ENCODE measurements around the gene MRE11.

MRE11 gene

GRCh38 chr11:94445641-94446040, 48.0 kb downstream of the MRE11 start:
- peaks cover 17 to 61% of the 10 kb centered on the region in 2 experiments; a peak in 2 of 3 replicates for H3K36me3 ChIP-seq (ENCODE audit: control insufficient read depth in 2 of 2, insufficient read depth in 1 of 2, low read length in 2 of 2)
- TF ChIP-seq MEIS1 (CRISPR knock-in tag; IDR thresholded peaks at IDR 0.05; ENCODE audit: borderline replicate concordance) (no peak), ZFHX2 (tag by site-specific recombination; conservative IDR thresholded peaks at IDR 0.05) (no peak), ZBTB49 (tag by site-specific recombination; IDR thresholded peaks at IDR 0.05; ENCODE audit: low read depth) (no peak), HOXD13 (CRISPR knock-in tag; IDR thresholded peaks at IDR 0.05; ENCODE audit: borderline replicate concordance) (no peak), ZNF404 (tag by site-specific recombination; IDR thresholded peaks at IDR 0.05) (no peak), ZNF121 (tag by site-specific recombination; IDR thresholded peaks at IDR 0.05) (no peak), HIC1 (tag by site-specific recombination; IDR thresholded peaks at IDR 0.05) (no peak)
- H3K4me1 ChIP-seq (ENCODE audit: control insufficient read depth, insufficient read depth, low read length): no peaks in the 10 kb centered on the region
- ChIA-PET CTCF (interaction anchor here (1.2 kb wide), 1 partner anchor 551 kb away, joined by 3 read pairs; no protein-coding TSS in a partner anchor), POLR2A (no interaction called here)
- H3K27ac ChIP-seq (ENCODE audit: extremely low read depth, low read depth, low read length): no peak overlapping the region
- H3K4me3 ChIP-seq (ENCODE audit: low read depth, low read length): no peak overlapping the region
- H3K9me3 ChIP-seq (ENCODE audit: control insufficient read depth, insufficient read depth, low read depth, low read length): no peaks in the 10 kb centered on the region

DNA sequence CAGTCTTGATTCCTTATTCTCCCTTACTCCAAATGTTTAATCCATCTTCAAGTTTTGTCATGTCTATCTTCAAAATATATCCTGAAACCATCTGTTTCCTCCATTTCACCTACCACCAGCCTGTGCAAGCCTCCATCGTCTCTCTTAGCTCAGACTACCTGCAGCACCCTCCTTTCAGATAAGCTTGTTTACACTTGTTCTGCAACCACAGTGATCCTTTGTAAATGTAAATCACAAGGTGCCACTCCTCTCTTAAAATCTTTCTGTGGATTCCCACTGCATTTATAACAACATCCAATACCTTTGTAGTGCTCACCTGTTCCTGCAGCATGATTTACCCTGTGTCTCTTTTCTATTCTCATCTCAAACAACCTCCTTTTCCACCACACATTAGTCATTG, 60.6 kb downstream of the MRE11 start:
- ChIA-PET POLR2A (no interaction called here), CTCF (interaction anchor here (1.4 kb wide), 1 partner anchor 537 kb away, joined by 3 read pairs; no protein-coding TSS in a partner anchor)
- H3K4me1 ChIP-seq (ENCODE audit: control insufficient read depth, insufficient read depth, low read length): no peaks in the 10 kb centered on the region
- no peaks in the 10 kb centered on the region for H3K9me3 ChIP-seq (ENCODE audit: control insufficient read depth, insufficient read depth, low read depth, low read length)
- TF ChIP-seq, protein P1, sequence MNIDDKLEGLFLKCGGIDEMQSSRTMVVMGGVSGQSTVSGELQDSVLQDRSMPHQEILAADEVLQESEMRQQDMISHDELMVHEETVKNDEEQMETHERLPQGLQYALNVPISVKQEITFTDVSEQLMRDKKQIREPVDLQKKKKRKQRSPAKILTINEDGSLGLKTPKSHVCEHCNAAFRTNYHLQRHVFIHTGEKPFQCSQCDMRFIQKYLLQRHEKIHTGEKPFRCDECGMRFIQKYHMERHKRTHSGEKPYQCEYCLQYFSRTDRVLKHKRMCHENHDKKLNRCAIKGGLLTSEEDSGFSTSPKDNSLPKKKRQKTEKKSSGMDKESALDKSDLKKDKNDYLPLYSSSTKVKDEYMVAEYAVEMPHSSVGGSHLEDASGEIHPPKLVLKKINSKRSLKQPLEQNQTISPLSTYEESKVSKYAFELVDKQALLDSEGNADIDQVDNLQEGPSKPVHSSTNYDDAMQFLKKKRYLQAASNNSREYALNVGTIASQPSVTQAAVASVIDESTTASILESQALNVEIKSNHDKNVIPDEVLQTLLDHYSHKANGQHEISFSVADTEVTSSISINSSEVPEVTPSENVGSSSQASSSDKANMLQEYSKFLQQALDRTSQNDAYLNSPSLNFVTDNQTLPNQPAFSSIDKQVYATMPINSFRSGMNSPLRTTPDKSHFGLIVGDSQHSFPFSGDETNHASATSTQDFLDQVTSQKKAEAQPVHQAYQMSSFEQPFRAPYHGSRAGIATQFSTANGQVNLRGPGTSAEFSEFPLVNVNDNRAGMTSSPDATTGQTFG (tag by site-specific recombination; IDR thresholded peaks at IDR 0.05; ENCODE audit: borderline replicate concordance): no peak
- TF ChIP-seq, protein P2, sequence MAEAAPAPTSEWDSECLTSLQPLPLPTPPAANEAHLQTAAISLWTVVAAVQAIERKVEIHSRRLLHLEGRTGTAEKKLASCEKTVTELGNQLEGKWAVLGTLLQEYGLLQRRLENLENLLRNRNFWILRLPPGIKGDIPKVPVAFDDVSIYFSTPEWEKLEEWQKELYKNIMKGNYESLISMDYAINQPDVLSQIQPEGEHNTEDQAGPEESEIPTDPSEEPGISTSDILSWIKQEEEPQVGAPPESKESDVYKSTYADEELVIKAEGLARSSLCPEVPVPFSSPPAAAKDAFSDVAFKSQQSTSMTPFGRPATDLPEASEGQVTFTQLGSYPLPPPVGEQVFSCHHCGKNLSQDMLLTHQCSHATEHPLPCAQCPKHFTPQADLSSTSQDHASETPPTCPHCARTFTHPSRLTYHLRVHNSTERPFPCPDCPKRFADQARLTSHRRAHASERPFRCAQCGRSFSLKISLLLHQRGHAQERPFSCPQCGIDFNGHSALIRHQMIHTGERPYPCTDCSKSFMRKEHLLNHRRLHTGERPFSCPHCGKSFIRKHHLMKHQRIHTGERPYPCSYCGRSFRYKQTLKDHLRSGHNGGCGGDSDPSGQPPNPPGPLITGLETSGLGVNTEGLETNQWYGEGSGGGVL (tag by site-specific recombination; IDR thresholded peaks at IDR 0.05): no peak
- TF ChIP-seq, protein P3, sequence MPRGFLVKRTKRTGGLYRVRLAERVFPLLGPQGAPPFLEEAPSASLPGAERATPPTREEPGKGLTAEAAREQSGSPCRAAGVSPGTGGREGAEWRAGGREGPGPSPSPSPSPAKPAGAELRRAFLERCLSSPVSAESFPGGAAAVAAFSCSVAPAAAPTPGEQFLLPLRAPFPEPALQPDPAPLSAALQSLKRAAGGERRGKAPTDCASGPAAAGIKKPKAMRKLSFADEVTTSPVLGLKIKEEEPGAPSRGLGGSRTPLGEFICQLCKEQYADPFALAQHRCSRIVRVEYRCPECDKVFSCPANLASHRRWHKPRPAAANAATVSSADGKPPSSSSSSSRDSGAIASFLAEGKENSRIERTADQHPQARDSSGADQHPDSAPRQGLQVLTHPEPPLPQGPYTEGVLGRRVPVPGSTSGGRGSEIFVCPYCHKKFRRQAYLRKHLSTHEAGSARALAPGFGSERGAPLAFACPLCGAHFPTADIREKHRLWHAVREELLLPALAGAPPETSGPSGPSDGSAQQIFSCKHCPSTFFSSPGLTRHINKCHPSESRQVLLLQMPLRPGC (tag by site-specific recombination; IDR thresholded peaks at IDR 0.05): no peak
- TF ChIP-seq ZNF2 (tag by site-specific recombination; IDR thresholded peaks at IDR 0.05) (no peak), ZNF629 (tag by site-specific recombination; IDR thresholded peaks at IDR 0.05) (no peak), ZNF169 (tag by site-specific recombination; IDR thresholded peaks at IDR 0.05) (no peak), ZNF623 (tag by site-specific recombination; IDR thresholded peaks at IDR 0.05) (no peak), KLF16 (tag by site-specific recombination; IDR thresholded peaks at IDR 0.05) (no peak), ZNF558 (tag by site-specific recombination; IDR thresholded peaks at IDR 0.05) (no peak), ZNF394 (tag by site-specific recombination; IDR thresholded peaks at IDR 0.05; ENCODE audit: borderline replicate concordance) (no peak)
- peaks cover 23 to 76% of the 10 kb centered on the region in 2 experiments for H3K36me3 ChIP-seq (ENCODE audit: control insufficient read depth in 2 of 2, insufficient read depth in 1 of 2, low read length in 2 of 2)
- no peak overlapping the region for H3K4me3 ChIP-seq (ENCODE audit: low read depth, low read length)
- H3K27ac ChIP-seq (ENCODE audit: extremely low read depth, low read depth, low read length): no peak overlapping the region
